GM12875 (cell line): ENCODE results near the gene CANX.
"Not testable (repeated sequence)": the region's sequence is repeated elsewhere in the genome, so short reads cannot be mapped to it uniquely, and the experiment has no call there.

Source experiments
- H3K4me3 ChIP-seq: one replicate; pipeline ENCODE4 v1.5.1; 2011; ENCODE audit warnings: low read depth, low read length, control low read depth
- TF ChIP-seq, protein P1 (sequence below): IDR thresholded peaks from 2 replicates; pipeline ENCODE4 v1.5.1; 2011; ENCODE audit warnings: low read depth, mild to moderate bottlenecking, control low read depth, inconsistent platforms, low read length, moderate library complexity, borderline replicate concordance; ENCODE audit not compliant: insufficient read depth

Gene CANX, protein sequence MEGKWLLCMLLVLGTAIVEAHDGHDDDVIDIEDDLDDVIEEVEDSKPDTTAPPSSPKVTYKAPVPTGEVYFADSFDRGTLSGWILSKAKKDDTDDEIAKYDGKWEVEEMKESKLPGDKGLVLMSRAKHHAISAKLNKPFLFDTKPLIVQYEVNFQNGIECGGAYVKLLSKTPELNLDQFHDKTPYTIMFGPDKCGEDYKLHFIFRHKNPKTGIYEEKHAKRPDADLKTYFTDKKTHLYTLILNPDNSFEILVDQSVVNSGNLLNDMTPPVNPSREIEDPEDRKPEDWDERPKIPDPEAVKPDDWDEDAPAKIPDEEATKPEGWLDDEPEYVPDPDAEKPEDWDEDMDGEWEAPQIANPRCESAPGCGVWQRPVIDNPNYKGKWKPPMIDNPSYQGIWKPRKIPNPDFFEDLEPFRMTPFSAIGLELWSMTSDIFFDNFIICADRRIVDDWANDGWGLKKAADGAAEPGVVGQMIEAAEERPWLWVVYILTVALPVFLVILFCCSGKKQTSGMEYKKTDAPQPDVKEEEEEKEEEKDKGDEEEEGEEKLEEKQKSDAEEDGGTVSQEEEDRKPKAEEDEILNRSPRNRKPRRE

DNA sequence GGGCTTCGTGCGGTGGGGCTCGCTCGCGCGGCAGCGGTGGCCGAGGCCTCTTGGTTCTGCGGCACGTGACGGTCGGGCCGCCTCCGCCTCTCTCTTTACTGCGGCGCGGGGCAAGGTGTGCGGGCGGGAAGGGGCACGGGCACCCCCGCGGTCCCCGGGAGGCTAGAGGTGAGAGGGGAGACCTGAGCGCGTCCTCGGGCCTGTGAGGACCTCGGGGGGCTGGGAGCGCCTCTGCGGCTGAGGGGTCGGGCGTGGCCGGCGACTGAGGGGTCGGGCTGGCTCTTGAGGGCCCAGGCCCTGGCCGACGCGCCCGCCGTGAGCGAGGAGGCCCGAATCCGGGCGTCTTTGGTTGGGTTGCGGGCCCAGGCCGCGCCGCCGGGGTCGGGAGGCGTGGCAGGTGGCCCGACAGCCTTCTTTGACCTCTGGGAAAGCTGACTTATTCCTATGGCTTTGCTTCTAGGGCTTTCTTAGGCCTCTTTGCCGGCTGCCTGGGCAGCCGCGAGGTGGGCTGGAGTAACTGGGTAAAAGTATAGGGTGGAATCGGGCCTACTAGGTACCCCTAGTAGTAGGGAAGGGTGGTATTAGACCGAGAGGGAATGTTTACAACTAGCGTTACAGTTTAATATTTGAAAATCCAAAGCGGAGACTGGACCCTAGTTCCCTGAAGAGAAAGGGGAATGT lies at the start of gene CANX:
CANX (plus strand) TSS at position 33 of the 681 bp plus-strand sequence. CDS start 6,715 bp downstream, outside the sequence.
- TF ChIP-seq, protein P1, sequence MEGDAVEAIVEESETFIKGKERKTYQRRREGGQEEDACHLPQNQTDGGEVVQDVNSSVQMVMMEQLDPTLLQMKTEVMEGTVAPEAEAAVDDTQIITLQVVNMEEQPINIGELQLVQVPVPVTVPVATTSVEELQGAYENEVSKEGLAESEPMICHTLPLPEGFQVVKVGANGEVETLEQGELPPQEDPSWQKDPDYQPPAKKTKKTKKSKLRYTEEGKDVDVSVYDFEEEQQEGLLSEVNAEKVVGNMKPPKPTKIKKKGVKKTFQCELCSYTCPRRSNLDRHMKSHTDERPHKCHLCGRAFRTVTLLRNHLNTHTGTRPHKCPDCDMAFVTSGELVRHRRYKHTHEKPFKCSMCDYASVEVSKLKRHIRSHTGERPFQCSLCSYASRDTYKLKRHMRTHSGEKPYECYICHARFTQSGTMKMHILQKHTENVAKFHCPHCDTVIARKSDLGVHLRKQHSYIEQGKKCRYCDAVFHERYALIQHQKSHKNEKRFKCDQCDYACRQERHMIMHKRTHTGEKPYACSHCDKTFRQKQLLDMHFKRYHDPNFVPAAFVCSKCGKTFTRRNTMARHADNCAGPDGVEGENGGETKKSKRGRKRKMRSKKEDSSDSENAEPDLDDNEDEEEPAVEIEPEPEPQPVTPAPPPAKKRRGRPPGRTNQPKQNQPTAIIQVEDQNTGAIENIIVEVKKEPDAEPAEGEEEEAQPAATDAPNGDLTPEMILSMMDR = no peak
- H3K4me3 ChIP-seq = peak within 1 kb of the TSS; percentile 95

DNA sequence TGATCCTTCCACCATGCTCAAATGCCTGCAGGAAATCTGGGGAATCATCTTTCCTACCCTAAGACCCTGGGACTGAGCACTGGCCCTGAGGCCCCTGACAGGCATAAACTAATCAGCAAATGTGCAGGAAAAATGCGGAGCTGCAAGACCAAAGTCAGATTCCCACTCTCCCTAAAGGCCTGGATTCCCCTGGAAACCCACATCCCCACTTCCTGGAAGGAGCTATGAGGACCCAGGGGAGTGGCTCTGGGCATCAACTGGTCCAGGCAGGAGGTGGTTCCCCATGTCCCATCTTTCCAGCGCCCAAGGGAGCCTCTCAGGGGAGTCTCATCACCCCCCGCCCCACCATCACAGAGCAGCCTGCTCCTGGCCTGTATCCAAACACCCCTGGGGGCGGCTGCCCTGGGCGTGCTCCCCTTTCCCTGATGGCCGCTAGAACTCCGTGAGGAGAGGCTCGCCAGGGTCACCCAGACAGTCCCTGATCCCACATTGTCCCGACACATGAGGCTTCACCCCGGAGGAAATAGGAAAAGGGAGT lies 49.5 kb upstream of the CANX start:
- H3K4me3 ChIP-seq = not testable (repeated sequence)

DNA sequence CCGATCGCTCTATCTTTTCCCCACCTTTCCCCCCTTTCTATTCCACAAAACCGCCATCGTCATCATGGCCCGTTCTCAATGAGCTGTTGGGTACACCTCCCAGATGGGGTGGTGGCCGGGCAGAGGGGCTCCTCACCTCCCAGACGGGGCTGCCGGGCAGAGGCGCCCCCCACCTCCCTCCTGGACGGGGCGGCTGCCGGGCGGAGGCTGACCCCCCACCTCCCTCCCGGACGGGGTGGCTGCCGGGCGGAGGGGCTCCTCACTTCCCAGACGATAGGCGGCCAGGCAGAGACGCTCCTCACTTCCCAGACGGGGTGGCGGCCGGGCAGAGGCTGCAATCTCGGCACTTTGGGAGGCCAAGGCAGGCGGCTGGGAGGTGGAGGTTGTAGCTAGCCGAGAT lies 48.5 kb upstream of the CANX start:
- not testable (repeated sequence) for H3K4me3 ChIP-seq

DNA sequence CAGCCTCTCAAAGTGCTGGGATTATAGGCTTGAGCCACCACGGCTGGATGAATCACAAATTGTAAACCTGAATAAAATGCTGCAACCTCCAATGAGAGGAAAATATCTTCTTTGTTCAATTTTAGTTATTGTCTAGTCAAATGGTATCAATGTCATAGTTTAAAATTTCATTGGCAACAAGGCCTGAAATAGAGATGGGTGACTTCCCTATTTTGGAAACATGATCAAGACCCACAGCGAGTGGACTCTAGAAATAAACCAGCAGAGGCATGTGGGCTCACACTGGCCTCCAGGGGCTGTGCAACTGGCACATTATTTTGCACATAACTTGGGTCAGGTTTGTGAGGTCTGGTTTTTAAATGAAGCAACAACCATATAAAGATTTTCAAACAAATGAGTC lies 45.6 kb upstream of the CANX start:
- H3K4me3 ChIP-seq = not testable (repeated sequence)

DNA sequence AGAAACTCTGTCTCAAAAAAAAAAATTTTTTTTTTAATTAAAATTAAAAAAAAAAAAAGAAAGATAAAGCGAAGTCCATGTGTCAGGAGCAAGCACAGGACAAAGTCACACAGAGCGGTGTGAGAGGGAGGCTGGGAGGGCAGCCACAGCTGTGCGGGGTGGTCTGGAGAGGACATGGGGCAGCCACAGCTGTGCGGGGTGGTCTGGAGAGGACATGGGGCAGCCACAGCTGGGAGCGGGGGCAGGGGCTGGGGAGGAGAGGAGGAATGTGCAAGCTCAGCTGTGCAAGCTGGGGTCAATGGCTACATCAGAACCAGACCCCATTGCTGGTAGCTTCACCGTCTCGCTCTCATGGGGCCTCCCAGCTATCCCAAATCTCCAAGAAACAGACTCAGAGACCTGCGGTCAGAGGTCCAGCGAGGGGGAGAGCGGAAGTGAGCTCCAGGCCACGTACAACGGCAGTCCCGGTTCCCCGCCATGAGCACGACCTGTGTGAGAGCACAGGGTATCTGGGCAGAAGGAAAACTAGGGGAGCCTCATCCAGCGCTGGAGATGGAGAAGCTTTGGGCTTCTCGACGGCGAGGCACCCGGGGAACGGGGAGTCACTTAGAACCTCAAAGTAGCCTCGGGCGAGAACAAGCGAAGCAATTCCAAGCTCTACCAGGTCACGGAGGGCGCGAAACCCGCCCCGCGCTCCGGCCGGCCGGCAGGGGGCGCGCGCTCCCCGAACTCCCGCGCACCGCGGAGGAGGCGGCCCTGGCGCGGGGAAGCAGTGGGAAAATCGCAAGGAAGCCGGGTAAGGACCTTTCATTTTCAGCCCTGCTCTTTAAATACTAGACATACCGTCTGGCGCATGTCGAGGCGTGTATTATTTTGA lies 41.2 kb upstream of the CANX start:
- H3K4me3 ChIP-seq = not testable (repeated sequence)

DNA sequence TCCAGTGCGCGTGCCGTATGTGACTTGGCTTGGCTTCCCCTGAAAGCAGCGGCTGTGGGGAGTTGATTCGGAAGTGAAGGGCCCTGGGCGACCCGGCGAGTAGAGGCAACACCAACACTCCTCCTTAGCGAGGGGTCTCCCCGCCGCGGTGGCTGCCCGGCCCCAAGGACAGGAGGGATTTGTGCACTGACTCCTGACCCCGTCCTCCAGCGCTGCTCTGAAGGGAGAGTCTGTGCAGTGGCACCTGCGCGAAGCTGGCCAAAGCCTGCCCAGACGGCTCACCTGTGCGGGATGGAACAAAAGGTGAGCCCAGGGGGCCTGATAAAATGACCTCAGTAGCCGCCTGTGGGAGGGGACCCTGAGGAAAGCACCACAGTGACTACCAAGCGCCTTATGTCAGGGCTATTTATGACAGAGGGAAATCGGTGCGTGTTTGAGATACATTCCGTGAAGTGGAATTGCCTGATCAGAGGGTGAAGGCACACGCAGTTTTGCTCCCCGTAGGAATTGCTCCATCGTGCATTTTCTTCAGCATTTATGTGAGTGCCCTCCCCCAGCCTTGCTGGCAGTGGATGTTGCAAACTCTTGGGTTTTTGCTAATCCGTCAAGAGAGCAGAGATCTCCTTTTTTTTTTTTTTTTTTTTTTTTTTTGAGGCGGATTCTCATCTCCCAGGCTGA lies 40.4 kb upstream of the CANX start:
- H3K4me3 ChIP-seq = peak overlapping the region; percentile 46

DNA sequence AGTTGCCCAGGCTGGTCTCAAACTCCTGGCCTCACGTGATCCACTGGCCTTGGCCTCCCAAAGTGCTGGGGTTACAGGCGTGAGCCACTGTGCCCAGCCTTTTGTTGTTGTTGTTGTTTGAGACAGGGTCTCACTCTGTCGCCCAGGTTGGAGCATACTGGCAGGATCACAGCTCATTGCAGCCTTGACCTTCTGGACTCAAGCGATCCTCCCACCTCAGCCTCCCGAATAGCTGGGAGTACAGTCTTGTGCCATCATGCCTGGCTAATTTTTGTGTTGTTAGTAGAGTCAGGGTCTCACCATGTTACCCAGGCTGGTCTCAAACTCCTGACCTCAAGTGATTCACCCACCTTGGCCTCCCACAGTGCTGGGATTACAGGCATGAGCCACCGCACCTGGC lies 37.1 kb upstream of the CANX start:
- H3K4me3 ChIP-seq = not testable (repeated sequence)

DNA sequence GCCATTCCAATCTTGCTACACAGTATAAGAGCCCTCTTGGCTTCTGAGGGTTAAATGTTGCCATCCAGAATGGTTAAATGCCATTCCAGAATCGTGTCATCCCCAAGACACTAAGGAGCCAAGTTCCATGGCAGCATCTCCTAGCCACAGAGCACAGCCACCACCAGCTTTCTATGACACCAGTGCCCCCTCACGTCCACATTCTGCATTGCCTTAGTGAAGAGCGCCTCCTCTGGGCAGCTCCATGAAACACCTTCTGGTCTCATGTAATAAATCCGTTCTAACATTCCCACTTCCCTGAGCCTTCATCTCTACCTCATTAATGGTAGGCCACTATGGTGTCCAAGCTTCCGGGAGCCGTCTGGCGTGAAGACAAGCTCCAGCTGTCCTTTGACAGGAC lies 30.4 kb upstream of the CANX start:
- no peak overlapping the region for H3K4me3 ChIP-seq
- TF ChIP-seq, protein P1 = peak; percentile 87

DNA sequence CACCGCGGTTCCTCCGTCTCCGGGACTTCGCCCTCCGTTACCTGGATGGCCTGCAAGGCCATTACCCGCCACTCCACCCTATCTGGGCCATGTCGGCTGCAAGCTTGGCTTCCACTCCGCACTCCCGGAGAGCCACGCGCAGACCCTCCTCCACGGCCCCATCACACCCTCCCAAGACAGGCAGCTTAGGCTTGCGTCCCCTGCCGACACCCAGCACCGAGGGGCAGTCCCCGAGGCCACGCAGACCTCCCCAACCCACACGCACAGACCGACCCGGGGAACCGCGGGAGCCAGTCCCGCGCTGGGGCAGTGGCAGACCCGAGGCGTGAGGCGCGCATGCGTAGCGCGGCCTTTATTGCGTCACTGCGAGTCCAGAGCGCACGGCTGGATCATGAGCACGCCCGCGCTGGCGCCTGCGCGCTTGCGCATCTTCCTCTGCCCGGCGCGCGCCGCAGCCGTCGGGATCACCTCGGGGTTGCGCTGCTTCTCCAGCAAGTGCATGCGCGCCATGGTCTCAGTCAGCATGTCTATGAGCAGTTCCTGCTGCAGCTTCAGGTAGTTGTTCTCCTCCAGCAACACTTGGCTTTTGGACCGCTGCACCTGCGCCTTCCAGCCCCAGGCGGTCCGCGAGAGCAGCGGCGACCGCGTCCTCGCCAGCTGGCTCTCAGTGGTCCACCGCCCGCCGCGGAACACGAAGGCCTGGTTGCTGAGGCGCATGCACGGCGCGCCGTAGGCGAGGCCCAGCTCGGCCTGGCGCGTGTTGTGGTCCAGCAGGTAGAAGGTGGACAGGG lies 20.3 kb upstream of the CANX start:
- peak overlapping the region; percentile 88 for H3K4me3 ChIP-seq
- TF ChIP-seq, protein P1 = 0 out of 2 replicates have a peak, but pooled peaks have one; percentile 4
